Measurements from ENCODE around the gene ERVFRD-1.
A peak's percentile ranks its signal among the peaks of the same experiment; 100 is the strongest.
"Not testable (repeated sequence)": the region's sequence is repeated elsewhere in the genome, so short reads cannot be mapped to it uniquely, and the experiment has no call there.

Gene ERVFRD-1

DNA sequence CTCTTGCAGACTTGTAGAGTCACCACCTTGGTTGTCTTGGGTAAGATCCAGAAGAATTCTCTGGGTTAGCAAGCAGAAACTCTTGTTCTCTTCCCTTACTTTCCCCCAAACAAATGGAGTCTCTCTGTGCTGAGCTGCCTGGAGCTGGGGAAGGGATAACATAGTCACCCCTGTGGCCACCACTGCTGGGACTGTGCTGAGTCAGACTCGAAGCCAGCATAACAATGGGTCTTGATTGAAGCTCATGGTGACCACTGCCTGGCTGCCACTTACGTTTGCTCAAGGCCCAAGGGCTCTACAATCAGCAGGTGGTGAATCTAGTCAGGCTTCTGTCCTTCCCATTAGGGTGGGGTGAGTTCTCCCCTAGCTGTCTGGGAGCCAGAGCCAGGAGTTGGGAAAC is 15.4 kb upstream of the ERVFRD-1 start:
- no peak for DNase-seq

DNA sequence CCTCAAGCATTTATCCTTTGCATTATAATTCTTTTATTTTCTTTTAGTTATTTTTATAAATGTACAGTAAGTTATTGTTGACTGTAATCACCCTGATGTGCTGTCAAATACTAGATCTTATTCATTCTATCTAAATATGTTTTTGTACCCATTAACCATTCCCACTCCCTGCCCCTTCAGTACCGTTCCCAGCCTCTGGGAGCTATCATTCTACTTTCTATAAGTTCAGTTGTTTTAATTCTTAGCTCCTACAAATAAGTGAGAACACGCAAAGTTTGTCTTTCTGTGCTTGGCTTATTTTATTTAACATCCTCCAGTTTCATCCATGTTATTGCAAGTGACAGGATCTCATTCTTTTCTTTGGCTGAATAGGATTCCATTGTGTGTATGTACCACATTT is 12.5 kb upstream of the ERVFRD-1 start:
- DNase-seq, result no peak

DNA sequence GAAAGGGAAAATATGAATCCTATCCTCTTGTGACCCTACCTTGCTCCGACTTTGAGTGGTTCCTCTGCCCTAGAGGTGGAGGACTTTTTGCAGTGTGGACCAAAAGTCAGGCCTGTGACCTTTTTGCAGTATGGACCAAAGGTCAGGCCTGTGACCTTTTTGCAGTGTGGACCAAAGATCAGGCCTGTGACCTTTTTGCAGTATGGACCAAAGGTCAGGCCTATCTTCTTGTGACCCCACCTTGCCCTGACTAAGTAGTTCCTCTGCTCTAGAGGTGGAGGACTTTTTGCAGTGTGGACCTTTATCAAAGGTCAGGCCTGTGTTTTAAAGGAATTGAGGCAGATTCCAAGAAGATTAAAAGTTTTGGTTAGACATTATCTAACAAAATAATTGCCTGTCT is 10.9 kb upstream of the ERVFRD-1 start:
- DNase-seq, result no peak

DNA sequence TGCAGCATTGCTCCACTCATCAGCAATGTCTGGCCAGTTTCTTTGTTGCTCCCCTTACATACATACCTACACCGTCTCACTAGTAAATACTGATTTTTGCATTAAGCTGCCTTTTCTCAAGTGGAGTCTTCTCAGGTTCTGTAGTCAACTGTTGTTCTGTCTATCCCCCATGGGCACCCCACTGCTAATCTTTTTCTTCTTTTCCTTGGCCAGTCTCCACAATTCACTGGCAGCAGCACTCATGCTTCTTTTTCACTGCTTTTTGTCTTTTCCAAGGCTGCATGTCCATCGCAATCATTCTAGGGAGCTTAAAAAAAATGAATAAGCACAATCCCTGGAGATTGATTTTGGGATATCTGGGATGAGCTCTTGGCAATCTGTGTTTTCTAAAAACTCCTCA is 10.3 kb upstream of the ERVFRD-1 start:
- DNase-seq, result no peak

DNA sequence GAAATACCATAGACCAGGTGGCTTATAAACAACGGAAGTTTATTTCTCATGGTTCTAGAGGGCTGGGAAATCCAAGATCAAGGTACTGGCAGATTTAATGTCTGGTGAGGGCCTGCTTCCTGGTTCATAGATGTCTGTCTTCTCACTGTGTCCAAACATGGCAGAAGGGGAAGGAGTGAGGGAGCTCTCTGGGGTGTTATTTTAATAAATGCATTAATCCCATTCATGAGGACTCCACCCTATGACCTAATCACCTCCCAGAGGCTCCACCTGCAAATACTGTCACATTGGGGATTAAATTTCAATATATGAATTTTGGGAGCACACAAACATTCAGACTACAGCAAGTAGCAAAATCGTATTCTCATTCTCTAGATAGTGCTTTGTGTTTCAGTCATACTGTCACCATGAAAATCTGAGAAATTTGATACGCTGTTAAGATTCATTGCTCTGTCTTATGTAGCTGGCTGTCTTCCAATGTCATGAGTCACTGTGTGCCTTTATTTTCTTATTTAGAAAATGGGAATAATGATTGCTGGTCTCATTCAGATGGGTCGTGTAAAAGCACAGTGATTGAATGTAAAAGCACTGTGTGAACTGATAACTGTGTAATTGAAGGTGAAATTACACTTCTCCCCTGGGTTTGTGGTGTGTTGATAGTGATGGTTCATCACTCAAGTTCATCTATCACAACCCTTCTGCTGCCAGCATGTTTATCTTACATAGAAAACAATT is 8.9 kb upstream of the ERVFRD-1 start:
- peak in 2 of 3 experiments; percentile 18 to 34 for DNase-seq

DNA sequence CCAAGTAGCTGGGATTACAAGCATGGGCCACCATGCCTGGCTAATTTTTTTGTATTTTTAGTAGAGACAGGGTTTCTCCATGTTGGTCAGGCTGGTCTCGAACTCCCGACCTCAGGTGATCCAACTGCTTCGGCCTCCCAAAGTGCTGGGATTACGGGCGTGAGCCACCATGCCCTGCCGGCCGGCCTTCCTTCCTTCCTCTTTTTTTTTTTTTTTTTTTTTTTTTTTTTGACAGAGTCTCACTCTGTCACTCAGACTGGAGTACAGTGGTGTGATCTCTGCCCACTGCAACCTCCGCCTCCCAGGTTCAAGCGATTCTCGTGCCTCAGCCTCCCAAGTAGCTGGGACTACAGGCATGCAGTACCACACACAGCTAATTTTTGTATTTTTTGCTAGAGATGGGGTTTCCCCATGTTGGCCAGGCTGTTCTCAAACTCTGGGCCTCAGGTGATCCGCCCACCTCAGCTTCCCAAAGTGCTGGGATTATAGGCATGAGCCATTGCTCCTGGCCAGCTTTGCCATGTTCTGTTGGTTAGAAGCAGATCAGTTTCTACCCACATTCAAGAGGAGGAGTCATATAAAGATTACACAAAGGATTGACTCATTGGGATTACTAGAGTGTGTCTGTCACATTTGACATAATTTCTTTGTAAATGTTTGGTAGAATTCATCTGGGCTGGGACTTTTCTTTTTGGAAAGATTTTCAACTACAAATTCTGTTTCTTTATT is 4.4 kb upstream of the ERVFRD-1 start:
- DNase-seq, result not testable (repeated sequence)

DNA sequence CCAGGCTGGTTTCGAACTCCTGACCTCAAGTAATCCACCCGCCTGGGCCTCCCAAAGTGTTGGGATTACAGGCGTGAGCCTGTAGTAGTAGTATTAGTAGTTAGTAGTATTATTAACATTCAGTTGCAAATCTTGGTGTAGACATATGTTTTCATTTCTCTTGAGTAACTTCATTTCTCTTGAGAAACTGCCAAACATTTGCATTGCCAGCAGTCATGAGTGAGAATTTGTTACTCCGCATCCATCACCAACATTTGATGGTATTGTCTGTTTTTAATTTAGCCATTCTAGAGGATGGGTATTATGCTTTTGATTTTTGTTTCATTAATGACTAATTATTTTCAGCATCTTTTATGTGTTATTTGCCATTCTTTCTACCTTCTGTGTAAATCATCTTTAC is 1.5 kb upstream of the ERVFRD-1 start:
- DNase-seq, result no peak

DNA sequence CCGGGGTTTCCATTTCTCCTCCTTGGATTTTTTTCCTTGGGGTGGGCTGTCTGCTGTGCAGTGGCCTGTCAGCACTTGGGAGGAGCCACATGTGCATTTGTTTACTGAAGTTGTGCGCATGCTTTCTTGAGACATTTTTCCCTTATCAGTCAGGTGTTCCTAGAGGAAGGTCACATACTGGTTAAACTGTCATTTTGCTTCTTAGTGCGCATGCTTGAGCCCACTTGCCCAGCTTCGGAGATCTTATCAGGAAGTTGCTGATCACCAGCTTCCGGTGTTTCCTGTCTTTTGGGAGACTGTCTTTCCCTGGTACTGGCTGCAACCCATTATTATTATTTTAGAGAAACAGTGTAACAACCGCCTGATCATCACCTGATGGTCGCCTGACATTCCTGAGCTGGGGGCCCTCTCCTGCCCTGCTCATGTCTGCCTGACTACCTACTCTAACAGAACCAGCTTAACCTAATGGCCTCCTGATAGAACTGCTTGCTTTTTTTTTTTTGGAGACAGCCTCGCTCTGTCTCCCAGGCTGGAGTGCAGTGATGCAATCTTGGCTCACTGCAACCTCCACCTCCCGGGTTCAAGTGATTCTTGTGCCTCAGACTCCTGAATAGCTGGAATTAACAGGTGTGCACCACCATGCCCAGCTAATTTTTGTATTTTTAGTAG is 378 bp upstream of the ERVFRD-1 start:
- no peak for DNase-seq

DNA sequence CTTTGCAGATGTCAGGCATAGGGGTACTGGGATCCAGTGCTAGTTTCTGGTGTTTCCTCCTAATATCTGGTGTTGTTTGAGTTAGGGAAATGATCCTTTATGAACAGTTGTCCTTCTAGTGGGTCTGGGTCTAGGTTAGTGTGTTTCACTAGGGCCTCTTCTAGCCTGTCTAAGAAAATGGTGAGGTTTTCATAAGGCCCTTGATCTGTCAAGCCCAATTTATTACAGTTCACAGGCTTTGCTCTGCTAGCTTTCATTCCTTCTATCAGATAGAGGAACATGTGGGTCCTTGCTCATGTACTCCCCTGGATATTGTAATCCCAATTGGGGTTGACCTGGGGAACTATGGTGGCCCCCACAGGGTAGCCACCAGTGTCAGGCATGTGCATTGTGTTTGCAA is 2.8 kb downstream of the ERVFRD-1 start:
- DNase-seq, result no peak

DNA sequence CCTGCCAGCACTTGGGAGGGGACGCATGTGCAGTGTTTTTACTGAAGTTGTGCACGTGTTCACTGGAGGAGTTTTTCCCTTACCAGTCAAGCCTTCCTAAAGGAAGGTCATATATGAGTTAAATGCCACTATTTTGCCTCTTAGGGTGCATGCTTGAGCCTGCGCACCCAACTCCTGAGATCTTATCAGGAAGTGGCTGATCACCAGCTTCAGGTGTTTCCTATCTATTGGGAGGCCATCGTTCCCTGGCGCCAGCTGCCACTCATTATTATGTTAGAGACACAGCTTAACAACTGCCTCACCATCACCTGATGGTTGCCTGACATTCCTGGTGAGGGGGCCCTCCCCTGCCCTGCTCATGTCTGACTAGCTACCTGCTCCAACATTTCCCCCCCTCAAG is 8.5 kb downstream of the ERVFRD-1 start:
- no peak for DNase-seq

DNA sequence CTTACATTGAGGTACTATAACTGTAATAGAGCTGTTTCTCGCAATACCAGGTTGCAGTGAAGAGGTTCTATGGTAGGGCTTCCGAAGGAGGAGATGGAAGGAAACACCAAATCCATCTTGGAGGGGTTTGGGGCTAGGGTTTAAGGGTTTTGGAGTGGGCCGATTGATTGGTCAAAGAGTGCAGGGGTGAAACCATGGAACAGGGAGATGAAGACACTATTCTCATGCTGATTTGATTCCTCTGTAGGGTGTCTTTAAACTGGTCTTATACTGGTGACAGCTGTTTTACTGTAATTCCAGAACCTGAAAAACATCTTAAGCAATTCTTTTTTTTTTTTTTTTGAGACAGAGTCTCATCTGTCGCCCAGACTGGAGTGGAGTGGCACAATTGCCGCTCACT is 10.1 kb downstream of the ERVFRD-1 start:
- DNase-seq, result no peak

DNA sequence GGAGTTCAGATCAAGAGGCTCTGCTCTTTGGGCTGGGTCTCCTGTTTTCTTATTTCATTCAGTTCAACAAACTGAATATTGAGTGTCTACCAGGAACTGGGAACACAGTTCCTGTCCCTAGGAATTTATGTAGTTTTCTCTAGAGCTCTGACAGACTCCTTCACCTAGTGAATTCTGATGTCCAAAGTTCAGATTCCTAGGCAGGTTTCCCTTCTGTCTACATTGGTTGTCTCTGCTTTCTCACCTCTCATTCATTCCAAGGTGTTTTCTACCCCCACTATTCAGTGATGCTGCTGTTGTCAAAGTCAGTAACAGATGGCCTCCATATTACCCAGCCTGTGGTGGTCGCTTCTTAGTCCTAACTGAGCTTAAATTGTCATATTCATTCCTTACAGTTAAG is 13.5 kb downstream of the ERVFRD-1 start:
- DNase-seq, result no peak

DNA sequence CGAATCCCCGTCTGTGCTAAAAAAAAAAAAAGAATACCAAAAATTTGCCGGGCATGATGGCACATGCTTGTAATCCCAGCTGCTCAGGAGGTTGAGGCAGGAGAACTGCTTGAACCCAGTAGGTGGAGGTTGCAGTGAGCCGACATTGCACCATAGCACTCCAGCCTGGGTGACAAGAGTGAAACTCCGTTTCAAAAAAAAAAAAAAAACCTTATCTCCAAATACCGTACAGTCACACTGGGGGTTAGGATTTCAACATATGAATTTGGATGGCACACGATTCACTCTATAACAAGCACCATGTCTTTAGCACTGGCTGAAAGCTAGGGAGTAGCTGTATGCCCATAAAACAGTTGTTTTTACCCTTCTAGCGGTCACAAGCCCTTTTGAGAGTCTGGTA is 14.0 kb downstream of the ERVFRD-1 start:
- no peak for DNase-seq

DNA sequence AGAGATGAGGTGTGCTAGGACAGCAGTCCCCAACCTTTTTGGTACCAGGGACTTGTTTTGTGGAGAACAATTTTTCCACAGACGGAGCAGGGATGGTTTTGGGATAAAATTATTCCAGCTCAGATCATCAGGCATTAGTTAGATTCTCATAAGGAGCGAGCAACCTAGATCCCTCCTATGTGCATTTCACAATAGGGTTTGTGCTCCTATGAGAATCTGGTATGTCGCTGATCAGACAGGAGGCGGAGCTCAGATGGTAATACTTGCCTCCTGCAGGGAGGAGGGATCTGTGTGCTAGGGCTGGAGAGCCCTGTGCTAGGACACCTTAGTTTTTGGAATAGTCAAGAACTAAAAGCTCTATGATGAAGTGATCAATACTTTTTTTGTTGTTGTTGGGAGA is 15.4 kb downstream of the ERVFRD-1 start:
- peak in 2 of 3 experiments; percentile 2 to 30 for DNase-seq

DNA sequence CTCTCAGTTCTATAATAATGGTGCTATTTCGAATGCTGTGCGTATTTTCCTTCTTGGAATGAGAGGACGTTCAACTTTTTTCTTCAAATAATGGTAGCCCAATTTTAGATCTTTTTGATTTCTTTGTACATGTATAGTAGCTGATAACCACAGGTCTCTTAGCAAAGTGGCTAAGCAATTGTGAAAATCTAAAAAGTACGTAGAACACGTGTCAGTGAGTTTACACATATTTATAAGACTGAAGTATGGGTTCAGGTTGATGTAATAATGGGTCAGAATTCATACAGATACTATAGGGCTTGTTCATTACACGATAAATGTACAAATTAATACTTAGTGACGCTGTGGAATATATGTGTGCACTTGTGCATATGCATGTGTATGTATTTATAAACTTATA is 16.6 kb downstream of the ERVFRD-1 start:
- peak in 1 of 3 experiments; percentile 32 for DNase-seq

DNA sequence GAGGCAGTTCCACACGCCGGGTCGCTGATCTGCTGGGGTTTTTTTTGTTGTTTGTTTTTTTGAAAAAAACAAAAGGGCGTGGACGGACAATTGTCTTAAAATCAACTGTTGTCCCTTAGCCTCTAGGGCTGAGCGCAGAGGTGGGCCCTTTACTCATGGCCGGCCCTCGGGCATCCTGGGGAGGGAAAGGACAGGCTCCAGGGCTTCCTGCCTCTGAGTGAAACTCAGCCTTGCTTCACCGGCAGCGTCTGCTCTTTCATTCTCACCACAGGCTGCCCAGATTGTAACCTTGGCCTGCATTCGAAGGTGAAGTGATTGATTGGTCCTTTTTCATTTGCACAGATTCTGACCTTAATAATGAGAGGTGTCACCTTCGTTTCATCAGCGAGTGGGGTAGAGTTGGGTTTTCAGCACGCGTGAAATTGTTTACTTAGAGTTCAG is 17.1 kb downstream of the ERVFRD-1 start:
- DNase-seq, result peak; percentile 32 to 83 (median 77)

DNA sequence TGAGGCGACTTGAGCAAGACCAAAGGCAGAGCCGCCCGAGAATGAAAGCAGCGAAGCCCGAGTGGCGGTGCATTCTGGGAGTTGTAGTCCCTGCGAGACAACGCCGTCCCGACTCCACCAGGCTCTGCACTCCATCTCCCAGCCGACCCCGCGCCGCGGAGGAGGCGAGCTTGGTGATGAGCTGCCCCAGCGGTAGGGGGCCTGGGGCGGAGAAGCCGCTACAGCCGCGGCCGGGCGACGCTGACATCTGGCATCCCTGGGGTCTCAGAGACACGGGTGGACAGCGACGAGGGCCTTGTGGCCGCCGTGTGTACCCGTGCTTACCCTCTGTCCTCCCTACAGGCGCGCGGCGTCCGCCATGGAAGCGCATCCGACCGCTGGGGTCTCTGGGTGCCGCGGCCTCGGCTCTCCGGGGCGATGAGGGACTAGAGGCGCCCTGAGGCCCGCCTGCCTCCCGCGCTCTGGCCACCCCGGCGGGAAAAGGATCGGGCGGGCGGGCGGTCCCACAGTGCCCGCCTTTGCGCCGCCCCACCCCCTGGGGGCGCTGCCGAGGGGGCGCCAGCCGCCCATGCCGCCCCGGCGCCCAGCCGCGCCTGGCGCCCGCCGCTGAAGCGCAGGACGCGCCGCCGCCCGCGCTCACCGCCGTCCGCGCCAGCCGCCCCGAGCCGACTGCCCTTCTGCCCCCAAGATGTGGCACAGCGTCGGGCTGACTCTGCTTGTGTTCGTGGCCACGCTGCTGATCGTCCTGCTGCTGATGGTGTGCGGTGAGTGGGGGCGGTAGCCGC is 17.7 kb downstream of the ERVFRD-1 start, which contains the start of gene SMIM13:
TSS of gene SMIM13 (plus strand) at position 209 of the 785 bp plus-strand sequence. CDS start at position 689, 480 bp downstream.
- peak; percentile 94 to 98 (median 97) for DNase-seq

DNA sequence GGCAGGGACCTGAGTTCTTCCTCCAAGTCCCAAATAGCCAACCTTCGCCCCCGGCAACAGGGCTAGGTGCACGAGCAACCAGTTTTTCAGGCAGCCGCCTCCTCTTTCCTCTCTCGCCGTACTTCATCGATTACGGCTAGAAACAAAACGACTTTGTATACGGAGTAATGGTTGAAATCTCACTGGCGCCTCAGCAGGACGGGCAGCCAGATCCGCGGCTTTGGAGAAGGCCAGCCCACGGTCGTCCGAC is 18.2 kb downstream of the ERVFRD-1 start:
- no peak for DNase-seq

DNA sequence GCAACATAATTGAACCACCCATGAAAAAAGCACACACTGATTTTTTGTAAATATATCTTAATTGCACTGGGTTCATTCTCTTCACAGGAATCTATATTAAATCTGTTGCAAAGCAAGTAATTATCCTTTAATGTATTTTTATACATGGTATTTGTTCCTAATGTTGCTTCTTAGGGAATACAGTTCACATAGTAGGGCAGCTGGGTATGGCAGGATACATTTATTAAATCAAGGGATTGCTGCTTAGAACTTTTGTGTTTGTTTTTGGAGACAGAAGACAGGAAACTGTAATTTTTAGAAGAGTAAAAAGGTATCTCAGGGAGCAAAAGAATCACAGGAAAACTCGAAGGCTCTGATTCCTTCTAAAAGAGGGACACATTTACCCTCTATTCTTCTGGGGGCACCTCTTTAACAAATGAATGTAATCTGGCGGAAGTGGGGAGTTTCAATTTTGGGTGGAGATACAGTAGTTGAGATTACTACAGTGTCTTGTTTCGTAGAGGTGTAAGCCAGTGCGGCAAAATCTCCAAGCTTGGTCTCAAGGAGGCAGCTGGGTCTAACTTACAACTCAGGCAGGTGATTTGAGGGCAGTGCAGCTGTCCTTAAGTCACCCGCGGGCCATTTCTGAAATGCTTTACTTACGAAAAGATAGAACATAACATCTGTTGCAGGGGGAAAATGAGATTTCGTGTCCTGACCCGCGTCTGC is 18.7 kb downstream of the ERVFRD-1 start:
- peak in 1 of 3 experiments; percentile 54 for DNase-seq

DNA sequence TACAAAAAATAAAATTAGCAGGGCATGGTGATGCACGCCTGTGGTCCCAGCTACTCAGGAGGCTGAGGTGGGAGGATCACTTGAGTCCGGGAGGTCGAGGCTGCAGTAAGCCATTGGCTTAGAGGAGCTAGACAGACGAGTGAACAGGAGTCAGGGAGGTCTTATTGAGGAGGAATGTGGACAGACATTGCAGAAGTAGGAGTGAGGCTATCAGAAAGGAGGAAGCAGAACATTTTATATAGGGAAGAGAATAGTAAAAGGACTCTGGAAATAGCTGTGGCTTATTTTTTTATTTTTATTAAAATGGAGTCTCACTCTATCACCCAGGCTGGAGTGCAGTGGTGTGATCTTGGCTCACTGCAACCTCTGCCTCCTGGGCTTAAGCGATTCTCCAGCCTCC is 20.4 kb downstream of the ERVFRD-1 start:
- DNase-seq, result not testable (repeated sequence)

DNA sequence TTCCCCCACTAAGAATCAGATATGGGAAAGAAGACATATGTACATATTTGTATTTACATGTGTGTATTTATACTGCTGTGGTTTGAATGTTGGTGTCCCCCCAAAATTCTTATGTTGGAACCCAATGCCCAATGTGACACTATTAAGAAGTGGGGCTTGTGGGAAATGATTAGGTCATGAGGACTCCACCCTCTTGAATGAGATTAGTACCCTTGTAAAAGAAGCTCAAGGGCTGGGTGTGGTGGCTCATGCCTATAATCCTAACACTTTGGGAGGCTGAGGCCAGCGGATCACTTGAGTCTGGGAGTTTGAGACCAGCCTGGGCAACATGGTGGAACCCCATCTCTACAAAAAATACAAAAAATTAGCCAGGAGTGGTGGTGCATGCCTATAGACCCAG is 21.8 kb downstream of the ERVFRD-1 start:
- no peak for DNase-seq

DNA sequence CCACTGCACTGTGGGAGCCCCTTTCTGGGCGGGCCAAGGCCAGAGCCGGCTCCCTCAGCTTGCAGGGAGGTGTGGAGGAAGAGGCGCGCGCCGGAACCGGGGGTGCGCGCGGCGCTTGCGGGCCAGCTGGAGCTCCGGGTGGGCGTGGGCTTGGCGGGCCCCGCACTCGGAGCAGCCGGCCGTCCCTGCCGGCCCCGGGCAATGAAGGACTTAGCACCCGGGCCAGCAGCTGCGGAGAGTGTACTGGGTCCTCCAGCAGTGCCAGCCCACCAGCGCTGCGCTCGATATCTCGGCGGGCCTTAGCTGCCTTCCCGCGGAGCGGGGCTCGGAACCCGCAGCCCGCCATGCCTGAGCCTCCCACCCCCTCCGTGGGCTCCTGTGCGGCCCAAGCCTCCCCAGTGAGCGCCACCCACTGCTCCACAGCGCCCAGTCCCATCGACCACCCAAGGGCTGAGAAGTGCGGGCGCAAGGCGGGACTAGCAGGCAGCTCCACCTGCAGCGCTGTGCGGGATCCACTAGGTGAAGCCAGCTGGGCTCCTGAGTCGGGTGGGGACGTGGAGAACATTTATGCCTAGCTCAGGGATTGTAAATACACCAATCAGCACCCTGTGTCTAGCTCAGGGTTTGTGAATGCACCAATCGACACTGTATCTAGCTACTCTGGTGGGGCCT is 24.2 kb downstream of the ERVFRD-1 start:
- DNase-seq, result not testable (repeated sequence)

Measured in NCI-H1417 (cell line).